H9 (cell line): Measurements from ENCODE around the gene C19orf85. TPM values are rescaled to one million over a fixed set of nuclear protein-coding genes. Genes with fewer than 3 reads are reported as not detected.

Source experiments
- DNase-seq: peaks from one replicate; pipeline ENCODE4 v3.0.0-alpha.2; 2017
- H2AFZ ChIP-seq: one replicate; pipeline ENCODE4 v1.6.1; 2013; ENCODE audit warnings: mild to moderate bottlenecking, low read length, control low read depth, moderate library complexity
- H2AK5ac ChIP-seq: 2 replicates; pipeline ENCODE4 v1.6.1; 2013; ENCODE audit warnings: low read length, control low read depth, mixed read lengths; ENCODE audit not compliant: insufficient read length
- H2BK120ac ChIP-seq: one replicate; pipeline ENCODE4 v1.6.1; 2013; ENCODE audit warnings: low read depth, mild to moderate bottlenecking, low read length, control low read depth, inconsistent platforms; ENCODE audit not compliant: poor library complexity, severe bottlenecking
- H2BK12ac ChIP-seq: 2 replicates; pipeline ENCODE4 v1.6.1; 2013; ENCODE audit warnings: low read length, control low read depth, mixed read lengths, low read depth; ENCODE audit not compliant: insufficient read length
- H2BK15ac ChIP-seq: 2 replicates; pipeline ENCODE4 v1.6.1; 2013; ENCODE audit warnings: low read depth, low read length, control low read depth
- H2BK20ac ChIP-seq: one replicate; pipeline ENCODE4 v1.6.1; 2013; ENCODE audit warnings: low read depth, mild to moderate bottlenecking, low read length, control low read depth, inconsistent platforms; ENCODE audit not compliant: poor library complexity, severe bottlenecking
- H2BK5ac ChIP-seq: 2 replicates; pipeline ENCODE4 v1.6.1; 2013; ENCODE audit warnings: low read length, control low read depth, mixed read lengths; ENCODE audit not compliant: insufficient read length
- H3K14ac ChIP-seq: 2 replicates; pipeline ENCODE4 v1.6.1; 2013; ENCODE audit warnings: low read length, control low read depth; ENCODE audit not compliant: insufficient read depth
- H3K18ac ChIP-seq: 2 replicates; pipeline ENCODE4 v1.6.1; 2013; ENCODE audit warnings: low read depth, mild to moderate bottlenecking, mixed read lengths, low read length, control low read depth; ENCODE audit not compliant: insufficient read length
- H3K23ac ChIP-seq: 2 replicates; pipeline ENCODE4 v1.6.1; 2013; ENCODE audit warnings: low read length, control low read depth, mixed read lengths, low read depth; ENCODE audit not compliant: insufficient read length
- H3K23me2 ChIP-seq: 2 replicates; pipeline ENCODE4 v1.6.1; 2013; ENCODE audit warnings: low read depth, mild to moderate bottlenecking, mixed read lengths, low read length, control low read depth; ENCODE audit not compliant: insufficient read length, poor library complexity, severe bottlenecking
- H3K27ac ChIP-seq: 2 replicates; pipeline ENCODE4 v1.5.1; 2013; ENCODE audit warnings: low read length, control low read depth, mixed read lengths, low read depth; ENCODE audit not compliant: insufficient read length
- H3K27me3 ChIP-seq: 2 replicates; pipeline ENCODE4 v1.6.1; 2013; ENCODE audit warnings: low read length, control low read depth, inconsistent platforms; ENCODE audit not compliant: insufficient read depth
- H3K4ac ChIP-seq: 2 replicates; pipeline ENCODE4 v1.6.1; 2013; ENCODE audit warnings: low read depth, mild to moderate bottlenecking, control low read depth, inconsistent platforms, low read length, moderate library complexity
- H3K4me1 ChIP-seq: 2 replicates; pipeline ENCODE4 v1.6.1; 2013; ENCODE audit warnings: low read length, control low read depth, inconsistent platforms; ENCODE audit not compliant: insufficient read depth
- H3K4me2 ChIP-seq: 2 replicates; pipeline ENCODE4 v1.6.1; 2013; ENCODE audit warnings: low read length, control low read depth, mixed read lengths; ENCODE audit not compliant: insufficient read length, insufficient read depth
- H3K56ac ChIP-seq: 2 replicates; pipeline ENCODE4 v1.6.1; 2013; ENCODE audit warnings: low read depth, mild to moderate bottlenecking, mixed read lengths, low read length, control low read depth; ENCODE audit not compliant: insufficient read length
- H3K79me1 ChIP-seq: 2 replicates; pipeline ENCODE4 v1.6.1; 2013; ENCODE audit warnings: low read depth, mild to moderate bottlenecking, moderate library complexity, low read length, control low read depth, inconsistent platforms; ENCODE audit not compliant: insufficient read depth, poor library complexity, severe bottlenecking
- H3K79me2 ChIP-seq: 2 replicates; pipeline ENCODE4 v1.6.1; 2013; ENCODE audit warnings: low read length, control low read depth, inconsistent platforms; ENCODE audit not compliant: insufficient read depth
- H3K9ac ChIP-seq: 2 replicates; pipeline ENCODE4 v1.6.1; 2013; ENCODE audit warnings: low read length, control low read depth, mixed read lengths; ENCODE audit not compliant: insufficient read length; ENCODE audit errors: extremely low read depth
- H3K9me3 ChIP-seq: one replicate; pipeline ENCODE4 v1.6.1; 2013; ENCODE audit warnings: low read depth, low read length, inconsistent platforms; ENCODE audit not compliant: control insufficient read depth
- H3T11ph ChIP-seq: one replicate; pipeline ENCODE4 v1.6.1; 2013; ENCODE audit warnings: mild to moderate bottlenecking, low read length, control low read depth, inconsistent platforms
- H4K20me1 ChIP-seq: one replicate; pipeline ENCODE4 v1.6.1; 2013; ENCODE audit not compliant: control insufficient read depth, insufficient read length, insufficient read depth
- H4K5ac ChIP-seq: 2 replicates; pipeline ENCODE4 v1.6.1; 2013; ENCODE audit warnings: low read depth, mild to moderate bottlenecking, mixed read lengths, low read length, control low read depth; ENCODE audit not compliant: insufficient read length
- H4K8ac ChIP-seq: replicated peaks from 2 replicates; pipeline ENCODE4 v1.6.1; 2013; ENCODE audit warnings: low read length, control low read depth, mixed read lengths, low read depth; ENCODE audit not compliant: insufficient read length
- H4K91ac ChIP-seq: 2 replicates; pipeline ENCODE4 v1.6.1; 2013; ENCODE audit warnings: low read depth, mild to moderate bottlenecking, moderate library complexity, mixed read lengths, low read length, control low read depth; ENCODE audit not compliant: insufficient read length
- H3K27ac Mint-ChIP-seq, 3 experiments: 2 replicates in 2 of 3; 3 replicates in 1 of 3; pipeline ENCODE4 v1.8.0; 2020 to 2021; ENCODE audit warnings: mixed read lengths in 3 of 3, mild to moderate bottlenecking in 1 of 3, moderate library complexity in 1 of 3
- H3K27me3 Mint-ChIP-seq: 2 replicates; pipeline ENCODE4 v1.8.0; 2021; ENCODE audit warnings: low read depth, mild to moderate bottlenecking, moderate library complexity, mixed read lengths
- H3K36me3 Mint-ChIP-seq, 3 experiments: 2 replicates in 2 of 3; 3 replicates in 1 of 3; pipeline ENCODE4 v1.8.0; 2020 to 2021; ENCODE audit warnings: low read depth in 3 of 3, mixed read lengths in 3 of 3; ENCODE audit not compliant: insufficient read depth in 1 of 3
- H3K4me1 Mint-ChIP-seq, 2 experiments: 2 replicates each; pipeline ENCODE4 v1.8.0; 2020; ENCODE audit warnings: mixed read lengths in 2 of 2
- H3K4me3 Mint-ChIP-seq, 2 experiments: 2 replicates in 1 of 2; 3 replicates in 1 of 2; pipeline ENCODE4 v1.8.0; 2020 to 2021; ENCODE audit warnings: mild to moderate bottlenecking in 2 of 2, mixed read lengths in 2 of 2, moderate library complexity in 1 of 2
- H3K9me3 Mint-ChIP-seq, 2 experiments: 2 replicates in 1 of 2; 3 replicates in 1 of 2; pipeline ENCODE4 v1.8.0; 2020; ENCODE audit warnings: mild to moderate bottlenecking in 2 of 2, mixed read lengths in 2 of 2, moderate library complexity in 1 of 2
- WGBS: extraction: QIAGEN DNeasy Blood & Tissue Kit; methylation state at CpG from one replicate; pipeline ENCODE4 v1.1.7; 2013; ENCODE audit warnings: missing lambda C conversion rate, low lambda C conversion rate, mixed read lengths; ENCODE audit not compliant: insufficient read length; ENCODE audit errors: extremely low coverage; 5-methylcytosine and 5-hydroxymethylcytosine counted together
- total RNA-seq: library from RNA; stranded (reverse); gene quantifications from 2 replicates; pipeline ENCODE4 v1.2.1, GENCODE V29; 2021
- TF ChIP-seq, protein P1 (sequence below): fragments of 200-600 bp; sonication (generic); conservative IDR thresholded peaks from 3 replicates; pipeline ENCODE4 v1.8.0; 2021; ENCODE audit warnings: antibody characterized with exemption, mild to moderate bottlenecking

Gene C19orf85
- total RNA-seq, 1 experiment from 2014 or later = 1.2 TPM

DNA sequence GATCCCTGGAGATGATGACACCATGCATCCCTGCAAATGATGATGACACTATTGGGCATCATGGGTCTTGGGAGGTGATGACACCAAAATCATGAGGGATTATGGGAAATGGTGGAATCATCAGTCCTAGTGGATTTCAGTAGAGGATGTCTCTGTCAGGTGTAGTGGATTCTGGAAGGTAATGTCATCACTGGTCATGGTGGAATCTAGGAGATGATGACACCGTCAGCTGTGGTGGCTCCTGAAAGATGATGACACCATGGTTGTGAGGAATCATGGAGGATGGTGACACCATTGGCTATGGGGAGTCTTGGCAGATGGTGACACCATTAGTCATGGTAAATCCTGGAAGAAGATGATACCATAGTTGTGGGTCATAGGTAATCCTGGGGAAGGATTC, 33.4 kb downstream of the C19orf85 start:
- H2AK5ac ChIP-seq = no peak overlapping the region
- no peak overlapping the region for H3T11ph ChIP-seq
- no peak overlapping the region for H3K18ac ChIP-seq
- Mint-ChIP-seq H3K27ac (no peak overlapping the region), H3K9me3 (peaks cover 6 to 10% of the 10 kb centered on the region in 2 experiments; a peak in 3 of 5 replicates), H3K27me3 (peaks cover 22% of the 10 kb centered on the region), H3K4me1 (peaks cover 5 to 7% of the 10 kb centered on the region in 2 experiments; a peak in 3 of 4 replicates), H3K4me3 (no peak overlapping the region; a peak in 2 of 5 replicates), H3K36me3 (peaks cover 0 to 2% (median 0%) of the 10 kb centered on the region in 3 experiments; a peak in 1 of 7 replicates)
- no peaks in the 10 kb centered on the region for H4K20me1 ChIP-seq
- TF ChIP-seq, protein P1, sequence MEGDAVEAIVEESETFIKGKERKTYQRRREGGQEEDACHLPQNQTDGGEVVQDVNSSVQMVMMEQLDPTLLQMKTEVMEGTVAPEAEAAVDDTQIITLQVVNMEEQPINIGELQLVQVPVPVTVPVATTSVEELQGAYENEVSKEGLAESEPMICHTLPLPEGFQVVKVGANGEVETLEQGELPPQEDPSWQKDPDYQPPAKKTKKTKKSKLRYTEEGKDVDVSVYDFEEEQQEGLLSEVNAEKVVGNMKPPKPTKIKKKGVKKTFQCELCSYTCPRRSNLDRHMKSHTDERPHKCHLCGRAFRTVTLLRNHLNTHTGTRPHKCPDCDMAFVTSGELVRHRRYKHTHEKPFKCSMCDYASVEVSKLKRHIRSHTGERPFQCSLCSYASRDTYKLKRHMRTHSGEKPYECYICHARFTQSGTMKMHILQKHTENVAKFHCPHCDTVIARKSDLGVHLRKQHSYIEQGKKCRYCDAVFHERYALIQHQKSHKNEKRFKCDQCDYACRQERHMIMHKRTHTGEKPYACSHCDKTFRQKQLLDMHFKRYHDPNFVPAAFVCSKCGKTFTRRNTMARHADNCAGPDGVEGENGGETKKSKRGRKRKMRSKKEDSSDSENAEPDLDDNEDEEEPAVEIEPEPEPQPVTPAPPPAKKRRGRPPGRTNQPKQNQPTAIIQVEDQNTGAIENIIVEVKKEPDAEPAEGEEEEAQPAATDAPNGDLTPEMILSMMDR = no peak
- no peak overlapping the region for H3K23ac ChIP-seq
- H3K27me3 ChIP-seq = no peaks in the 10 kb centered on the region
- no peak overlapping the region for H3K27ac ChIP-seq
- H3K14ac ChIP-seq = no peak overlapping the region
- peaks cover 3% of the 10 kb centered on the region for H3K23me2 ChIP-seq
- H3K4me1 ChIP-seq = no peaks in the 10 kb centered on the region
- H3K4me2 ChIP-seq = no peak overlapping the region
- no peak overlapping the region for H2AFZ ChIP-seq
- H2BK5ac ChIP-seq = no peak overlapping the region
- no peak overlapping the region for H4K5ac ChIP-seq
- no peak overlapping the region for H3K4ac ChIP-seq
- no peak overlapping the region for H3K56ac ChIP-seq
- DNase-seq = no peak
- no peaks in the 10 kb centered on the region for H3K9me3 ChIP-seq
- no CpG with 5 or more reads among the region's 1 CpG for WGBS
- no peak overlapping the region for H2BK15ac ChIP-seq
- H2BK12ac ChIP-seq = no peak overlapping the region
- no peaks in the 10 kb centered on the region for H3K79me2 ChIP-seq
- H3K9ac ChIP-seq = no peak overlapping the region
- no peak overlapping the region for H4K91ac ChIP-seq
- no peak overlapping the region for H2BK120ac ChIP-seq
- no peak overlapping the region for H4K8ac ChIP-seq
- no peak overlapping the region for H2BK20ac ChIP-seq
- H3K79me1 ChIP-seq = no peaks in the 10 kb centered on the region
